Activated CD8-positive, alpha-beta T cell treated with anti-CD3 and anti-CD28 coated beads for 36 hours (primary cell): Measurements from ENCODE around the gene PRKRA. TPM values are rescaled to one million over a fixed set of nuclear protein-coding genes. Genes with fewer than 3 reads are reported as not detected.
"Not testable (repeated sequence)": the region's sequence is repeated elsewhere in the genome, so short reads cannot be mapped to it uniquely, and the experiment has no call there.

ENCODE experiments used
- ATAC-seq: fragments of 200-7000 bp; cut with Tn5 transposase; one replicate; pipeline ENCODE4 v1.10.0; 2021; ENCODE audit warnings: mild to moderate bottlenecking, moderate library complexity
- CTCF ChIA-PET: fragments of 350-600 bp; sonication (Branson Sonifier 250); formaldehyde crosslinking; loops from one replicate; lab custom pipeline; 2021; ENCODE audit warnings: antibody characterized with exemption; lab: Charles Lee
- POLR2A ChIA-PET: fragments of 350-600 bp; sonication (Branson Sonifier 250); formaldehyde crosslinking; loops from one replicate; lab custom pipeline; 2021; ENCODE audit warnings: antibody characterized with exemption; lab: Charles Lee
- DNase-seq: peaks from one replicate; pipeline ENCODE4 v3.0.0-alpha.2; 2020
- H3K27ac Mint-ChIP-seq: one replicate; pipeline ENCODE4 v1.8.0; 2021; ENCODE audit warnings: mild to moderate bottlenecking, mixed read lengths
- H3K27me3 Mint-ChIP-seq: one replicate; pipeline ENCODE4 v1.8.0; 2021; ENCODE audit warnings: mixed read lengths
- H3K36me3 Mint-ChIP-seq: one replicate; pipeline ENCODE4 v1.8.0; 2021; ENCODE audit warnings: low read depth, mixed read lengths
- H3K4me1 Mint-ChIP-seq: one replicate; pipeline ENCODE4 v1.8.0; 2021; ENCODE audit warnings: low read depth, mixed read lengths
- H3K4me3 Mint-ChIP-seq: one replicate; pipeline ENCODE4 v1.8.0; 2021; ENCODE audit warnings: mild to moderate bottlenecking, moderate library complexity, mixed read lengths
- H3K9me3 Mint-ChIP-seq: one replicate; pipeline ENCODE4 v1.8.0; 2021; ENCODE audit warnings: mixed read lengths
- CTCF ChIP-seq: fragments of 200-600 bp; IDR thresholded peaks from one replicate; pipeline ENCODE4 v1.8.0; 2022; ENCODE audit warnings: antibody characterized with exemption, mild to moderate bottlenecking
- intact Hi-C: fragments of 100-400 bp; cut with micrococcal nuclease; formaldehyde crosslinking; loops from one replicate; pipeline ENCODE4 v1.10.0; 2022
- total RNA-seq, 2 experiments: library from RNA; stranded (reverse); gene quantifications; one replicate each; pipeline ENCODE4 v1.2.3, GENCODE V29; 2021

Gene PRKRA
- total RNA-seq, 2 experiments from 2014 or later: 74.8 to 78.0 TPM

- no peak for ATAC-seq
- Mint-ChIP-seq H3K36me3 (peaks cover 66% of the 10 kb centered on the region), H3K27me3 (no peaks in the 10 kb centered on the region), H3K4me1 (no peaks in the 10 kb centered on the region), H3K4me3 (no peak overlapping the region), H3K9me3 (peaks cover 13% of the 10 kb centered on the region), H3K27ac (no peak overlapping the region)
- intact Hi-C loops: no loop called here
- ChIA-PET CTCF (interaction anchor here (1.3 kb wide), 1 partner anchor 13 kb away, joined by 4 read pairs; no protein-coding TSS in a partner anchor), POLR2A (no interaction called here)
- TF ChIP-seq CTCF: no peak
- no peak for DNase-seq
Observed at GRCh38 chr2:178427458-178427857, 23.5 kb downstream of the PRKRA start.

GRCh38 chr2:178426388-178426787 is 24.6 kb downstream of the PRKRA start:
- TF ChIP-seq CTCF: no peak
- POLR2A ChIA-PET: no interaction called here
- H3K27me3 Mint-ChIP-seq: no peaks in the 10 kb centered on the region
- H3K4me3 Mint-ChIP-seq: no peak overlapping the region
- H3K4me1 Mint-ChIP-seq: no peaks in the 10 kb centered on the region
- ATAC-seq: no peak
- CTCF ChIA-PET: interaction anchor here (1.3 kb wide), 1 partner anchor 12 kb away, joined by 4 read pairs; no protein-coding TSS in a partner anchor
- H3K36me3 Mint-ChIP-seq: peaks cover 66% of the 10 kb centered on the region
- no peak for DNase-seq
- H3K27ac Mint-ChIP-seq: no peak overlapping the region
- H3K9me3 Mint-ChIP-seq: peaks cover 13% of the 10 kb centered on the region
- intact Hi-C loops: no loop called here

- POLR2A ChIA-PET: no interaction called here
- ATAC-seq (no peak), DNase-seq (no peak)
- Mint-ChIP-seq H3K27me3 (no peaks in the 10 kb centered on the region), H3K4me3 (no peak overlapping the region), H3K36me3 (peaks cover 67% of the 10 kb centered on the region), H3K4me1 (no peaks in the 10 kb centered on the region), H3K9me3 (peaks cover 13% of the 10 kb centered on the region), H3K27ac (no peak overlapping the region)
- TF ChIP-seq CTCF: no peak
- CTCF ChIA-PET: interaction anchor here (1.3 kb wide), 1 partner anchor 10 kb away, joined by 9 read pairs; no protein-coding TSS in a partner anchor
- intact Hi-C loops: no loop called here
Observed at GRCh38 chr2:178425255-178425827, 25.6 kb downstream of the PRKRA start.

GRCh38 chr2:178423746-178424145 is 27.2 kb downstream of the PRKRA start:
- H3K4me3 Mint-ChIP-seq, POLR2A ChIA-PET, H3K4me1 Mint-ChIP-seq, ATAC-seq, DNase-seq, H3K27me3 Mint-ChIP-seq, H3K27ac Mint-ChIP-seq, intact Hi-C loops: not testable (repeated sequence)
- Mint-ChIP-seq H3K9me3 (peaks cover 13% of the 10 kb centered on the region), H3K36me3 (peaks cover 55% of the 10 kb centered on the region)
- CTCF ChIA-PET: interaction anchor here (1.4 to 2.3 kb wide), 2 partner anchors 9 to 20 kb away, joined by 6 to 13 read pairs; no protein-coding TSS in a partner anchor

- Mint-ChIP-seq H3K36me3 (peaks cover 43% of the 10 kb centered on the region), H3K27ac (no peak overlapping the region), H3K27me3 (no peaks in the 10 kb centered on the region), H3K4me1 (no peaks in the 10 kb centered on the region), H3K9me3 (peaks cover 13% of the 10 kb centered on the region), H3K4me3 (no peak overlapping the region)
- intact Hi-C loops: no loop called here
- POLR2A ChIA-PET: no interaction called here
- ATAC-seq: no peak
- CTCF ChIA-PET: interaction anchor here (1.4 to 2.3 kb wide), 2 partner anchors 7 to 22 kb away, joined by 6 to 13 read pairs; no protein-coding TSS in a partner anchor
- no peak for TF ChIP-seq CTCF
- DNase-seq: no peak
Observed at GRCh38 chr2:178422097-178422496, 28.9 kb downstream of the PRKRA start.
